Measurements from ENCODE around the gene CCDC73.

The CCDC73 gene

GRCh38 chr11:32583459-32584271 lies 210.8 kb downstream of the CCDC73 start, which contains the start of gene EIF3M:
TSS of gene EIF3M (plus strand) at chr11:32583831. CDS start at chr11:32583888, 57 bp downstream.
- peak; percentile 95 for DNase-seq

GRCh38 chr11:32581556-32581955 lies 212.9 kb downstream of the CCDC73 start:
- DNase-seq = no peak

DNA sequence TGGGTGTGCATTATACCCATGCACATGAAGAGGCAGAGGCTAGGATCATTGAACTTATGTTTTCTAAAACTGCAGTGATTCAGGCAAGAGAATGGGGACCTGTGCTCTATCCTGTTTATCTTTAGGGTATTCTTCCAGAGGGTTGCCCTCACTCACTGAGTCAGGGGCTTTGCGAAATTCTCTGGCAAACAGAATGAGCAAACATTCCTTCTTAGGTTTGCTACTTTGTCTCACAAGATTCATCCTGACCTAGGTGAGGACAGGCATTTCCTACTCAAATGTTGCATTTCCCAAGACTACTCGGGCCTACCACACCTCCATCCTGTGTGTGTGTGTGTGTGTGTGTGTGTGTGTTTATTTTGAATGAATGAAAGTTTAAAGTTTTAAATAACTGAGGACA lies 213.5 kb downstream of the CCDC73 start:
- no peak for DNase-seq

DNA sequence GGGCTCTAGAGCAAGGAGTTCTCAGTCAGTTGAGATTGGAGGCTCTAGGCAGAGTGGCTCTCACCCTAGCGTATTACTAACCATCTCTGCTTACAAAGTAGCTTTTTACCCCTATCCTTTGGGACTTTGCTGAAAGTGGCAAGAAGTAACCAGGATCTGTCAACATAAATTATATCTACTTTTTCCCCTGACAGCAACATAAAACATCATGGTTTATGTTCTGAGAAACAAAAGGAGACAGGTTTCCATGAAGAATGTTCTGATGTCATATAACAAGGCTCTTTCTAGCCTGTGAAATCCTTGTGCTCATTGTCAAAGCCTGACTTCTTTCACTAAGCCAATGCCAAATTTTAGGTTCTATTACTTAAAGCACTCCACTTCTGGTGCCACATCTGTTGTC lies 218.0 kb downstream of the CCDC73 start:
- no peak for DNase-seq

GRCh38 chr11:32575070-32575469 lies 219.4 kb downstream of the CCDC73 start:
- no peak for DNase-seq

DNA sequence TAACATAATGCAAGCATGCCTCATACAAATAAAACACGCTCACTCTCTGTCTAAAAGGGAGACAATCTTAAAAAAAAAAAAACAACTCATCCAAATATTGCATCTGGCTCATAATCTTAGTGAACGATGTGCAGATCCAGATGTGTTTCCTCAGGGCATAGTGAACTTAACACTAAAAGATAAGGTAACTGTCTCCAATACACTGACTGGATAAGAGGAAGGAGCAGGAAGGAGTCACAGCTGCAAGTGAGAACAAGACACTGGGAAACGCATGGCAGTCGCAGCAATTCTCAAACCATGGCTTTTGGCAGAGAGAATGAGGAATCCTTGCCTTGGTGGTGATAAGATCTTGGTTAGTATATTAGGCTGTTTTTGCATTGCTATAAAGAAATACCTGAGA lies 220.0 kb downstream of the CCDC73 start:
- no peak for DNase-seq

DNA sequence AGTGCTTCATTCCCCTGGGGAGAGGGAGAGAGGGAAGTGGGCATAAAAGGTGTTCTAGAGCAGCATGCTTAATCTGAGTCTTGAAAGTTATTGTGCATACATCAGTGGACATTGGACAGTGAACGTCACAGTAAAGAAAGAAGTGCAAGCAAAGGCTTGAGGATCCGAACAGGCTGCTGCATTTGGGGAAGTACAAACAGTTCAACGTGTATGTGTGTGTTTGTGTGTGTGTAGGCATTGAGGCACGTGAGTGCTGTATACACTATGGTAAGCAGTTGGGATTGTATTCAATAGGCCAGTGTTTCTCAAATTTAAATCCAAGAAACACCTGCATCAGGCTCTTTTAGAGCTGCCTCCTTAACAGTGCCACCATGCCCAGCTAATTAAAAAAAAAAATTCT lies 221.2 kb downstream of the CCDC73 start:
- no peak for DNase-seq

GRCh38 chr11:32571039-32571438 lies 223.4 kb downstream of the CCDC73 start:
- DNase-seq = no peak

DNA sequence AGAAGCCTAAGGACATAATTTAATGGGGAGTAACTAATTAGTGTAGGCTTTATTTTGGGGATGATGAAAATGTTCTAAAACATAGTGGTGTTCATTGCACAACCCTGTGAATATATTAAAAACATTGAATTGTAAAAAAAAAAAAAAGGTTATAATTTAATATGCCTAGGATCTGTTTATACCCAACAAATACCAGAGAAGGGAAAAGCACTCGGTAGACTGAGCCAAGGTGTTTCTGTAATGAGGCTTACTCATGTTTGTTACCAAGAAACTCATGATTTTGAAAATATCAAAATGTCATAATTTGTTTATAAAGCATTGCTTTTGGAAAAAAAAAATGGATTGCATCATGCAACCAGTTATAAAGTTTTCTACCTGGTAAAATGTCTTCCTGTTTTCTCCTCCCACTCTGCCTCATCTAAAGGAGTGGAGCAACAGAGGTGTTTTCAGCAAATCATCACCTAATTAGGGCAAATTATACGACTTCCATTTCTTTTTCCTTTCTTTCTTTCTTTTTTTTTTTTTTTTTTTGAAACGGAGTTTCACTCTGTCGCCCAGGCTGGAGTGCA lies 225.1 kb downstream of the CCDC73 start:
- DNase-seq = no peak

GRCh38 chr11:32567154-32567553 lies 227.3 kb downstream of the CCDC73 start:
- no peak for DNase-seq

- no peak for DNase-seq
Measured at GRCh38 chr11:32566517-32566916, 227.9 kb downstream of the CCDC73 start.

DNA sequence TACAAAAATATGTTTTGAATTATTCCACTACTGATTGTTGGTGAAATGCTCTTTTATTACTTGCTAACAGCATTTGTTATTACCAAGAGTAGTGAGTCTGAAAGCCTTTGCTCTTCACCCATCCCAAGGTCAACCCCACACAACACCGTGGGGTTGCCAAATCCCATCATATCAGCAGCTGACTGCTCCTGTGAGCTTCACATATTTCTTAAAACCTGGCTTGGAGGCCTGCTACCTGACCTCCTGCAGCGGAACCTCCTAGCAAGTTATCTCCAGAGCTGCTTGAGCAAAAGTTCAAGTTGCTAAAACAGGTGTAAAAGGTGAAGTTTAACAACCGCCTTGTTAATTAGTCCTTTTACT lies 230.9 kb downstream of the CCDC73 start:
- no peak for DNase-seq

DNA sequence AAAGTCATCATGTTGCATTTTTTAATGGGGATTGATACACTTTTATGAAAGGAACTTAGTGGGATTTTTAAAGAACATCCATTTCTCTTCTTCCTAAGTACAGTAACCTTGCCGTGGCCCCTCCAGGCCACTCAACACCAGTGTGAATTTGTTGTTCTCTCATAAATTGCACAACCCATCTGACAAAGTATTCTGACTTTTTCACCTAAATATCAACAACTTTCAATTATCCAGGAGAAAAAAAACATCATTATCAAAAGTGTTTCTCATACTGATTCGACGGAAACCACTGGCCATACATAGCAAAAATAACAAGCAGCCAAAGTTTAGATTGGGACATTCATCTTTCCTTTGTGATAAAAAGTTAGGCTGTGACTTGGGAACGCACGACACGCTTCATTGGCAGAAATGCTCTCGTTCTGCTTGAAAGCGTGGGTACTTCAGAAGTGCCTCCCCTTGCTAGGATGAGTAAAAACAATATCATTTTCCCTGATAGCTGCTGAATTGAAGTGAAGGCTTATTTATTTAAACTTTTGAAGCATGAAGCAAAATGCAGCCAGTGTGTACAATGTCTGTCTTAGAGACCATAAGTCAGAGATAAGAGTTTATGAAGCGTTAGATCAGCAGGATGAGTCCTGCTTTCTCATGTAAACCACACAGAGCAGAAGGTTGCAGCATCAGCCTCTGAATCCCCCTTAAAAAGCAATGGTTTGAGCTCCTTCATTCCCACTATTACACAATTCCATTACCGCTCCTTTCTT lies 231.4 kb downstream of the CCDC73 start:
- no peak for DNase-seq

DNA sequence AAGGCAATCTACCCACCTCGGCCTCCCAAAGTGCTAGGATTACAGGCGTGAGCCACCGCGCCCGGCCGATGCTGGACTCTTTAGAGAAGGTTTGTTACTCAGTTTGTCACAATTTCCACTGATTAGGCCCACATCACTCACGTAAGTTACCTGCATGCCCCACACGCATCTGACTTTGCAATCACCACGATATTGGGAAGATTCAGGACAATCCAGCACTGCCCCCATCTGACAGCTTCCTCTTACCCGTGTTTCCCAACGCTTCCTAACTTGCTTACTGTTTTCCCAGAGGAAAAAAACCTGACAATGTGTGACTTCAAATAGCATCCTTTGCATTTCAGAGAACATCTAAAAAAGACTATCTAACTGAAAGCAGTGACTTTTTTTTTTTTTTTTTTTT lies 232.6 kb downstream of the CCDC73 start:
- peak; percentile 17 for DNase-seq

DNA sequence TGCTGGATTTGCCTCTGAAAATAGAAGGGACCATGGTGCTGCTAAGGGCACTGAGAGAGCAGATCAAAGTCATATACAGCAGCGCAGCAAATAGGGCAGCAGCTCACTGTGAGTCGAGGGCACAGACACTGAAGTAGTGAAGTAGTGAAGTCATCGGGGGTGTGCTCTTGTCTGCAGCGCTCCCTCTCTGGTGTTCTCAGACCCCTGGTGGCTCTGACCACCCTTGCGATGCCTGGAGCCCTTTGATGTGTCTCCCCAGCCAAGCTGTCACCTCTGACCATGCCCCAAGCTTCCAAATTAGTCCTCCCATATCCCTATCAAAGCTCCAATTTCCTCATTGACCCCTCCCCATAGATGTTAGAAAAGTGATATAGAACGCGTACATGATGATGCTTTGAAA lies 238.6 kb downstream of the CCDC73 start:
- DNase-seq = no peak

GRCh38 chr11:32555091-32555490 lies 239.4 kb downstream of the CCDC73 start:
- DNase-seq = no peak

All from NCI-H526 treated with DMSO at 0.1 percent for 48 hours (cell line).